ENCODE results near the gene INHBE.
"Not testable (repeated sequence)": the region's sequence is repeated elsewhere in the genome, so short reads cannot be mapped to it uniquely, and the experiment has no call there.

Gene INHBE

GRCh38 chr12:57420482-57420881 lies 34.6 kb upstream of the INHBE start:
- Histone ChIP-seq H3K79me2 (ENCODE audit: insufficient read depth, low read length) (peaks cover 4% of the 10 kb centered on the region; the same call in 1 of the 2 replicates), H3K36me3 (ENCODE audit: insufficient read depth, low read length) (no peaks in the 10 kb centered on the region), H3K4me1 (ENCODE audit: insufficient read depth, low read length, poor library complexity, severe bottlenecking) (no peaks in the 10 kb centered on the region), H4K20me1 (ENCODE audit: insufficient read depth, low read length, poor library complexity, severe bottlenecking) (no peaks in the 10 kb centered on the region), H3K4me2 (ENCODE audit: low read depth, low read length, poor library complexity, severe bottlenecking) (no peak overlapping the region), H3K27me3 (ENCODE audit: insufficient read depth, low read length, poor library complexity, severe bottlenecking) (no peaks in the 10 kb centered on the region), H3K9me3 (ENCODE audit: insufficient read depth, low read depth, low read length) (no peaks in the 10 kb centered on the region), H3K4me3 (ENCODE audit: low read length, poor library complexity, severe bottlenecking) (no peak overlapping the region), H3F3A (ENCODE audit: low read depth) (no peaks in the 10 kb centered on the region), H2AFZ (ENCODE audit: low read length) (no peak overlapping the region), H3K9me2 (replicated peaks; ENCODE audit: low read depth, low read length) (no peaks in the 10 kb centered on the region), H3K9ac (ENCODE audit: low read depth, low read length, poor library complexity, severe bottlenecking) (no peak overlapping the region)
- TF ChIP-seq EZH2phosphoT487 (IDR thresholded peaks at IDR 0.05; ENCODE audit: borderline replicate concordance) (no peak), CTCF (conservative IDR thresholded peaks at IDR 0.05; ENCODE audit: low read length) (no peak)

- not testable (repeated sequence) for H3K4me3 ChIP-seq (ENCODE audit: low read length, poor library complexity, severe bottlenecking); H3K27me3 ChIP-seq (ENCODE audit: insufficient read depth, low read length, poor library complexity, severe bottlenecking); H3K9ac ChIP-seq (ENCODE audit: low read depth, low read length, poor library complexity, severe bottlenecking); H3K4me2 ChIP-seq (ENCODE audit: low read depth, low read length, poor library complexity, severe bottlenecking); H3F3A ChIP-seq (ENCODE audit: low read depth); H2AFZ ChIP-seq (ENCODE audit: low read length); H4K20me1 ChIP-seq (ENCODE audit: insufficient read depth, low read length, poor library complexity, severe bottlenecking); H3K9me2 ChIP-seq (replicated peaks; ENCODE audit: low read depth, low read length); H3K36me3 ChIP-seq (ENCODE audit: insufficient read depth, low read length); H3K9me3 ChIP-seq (ENCODE audit: insufficient read depth, low read depth, low read length)
- Histone ChIP-seq H3K79me2 (ENCODE audit: insufficient read depth, low read length) (peaks cover 34% of the 10 kb centered on the region), H3K4me1 (ENCODE audit: insufficient read depth, low read length, poor library complexity, severe bottlenecking) (peaks cover 21% of the 10 kb centered on the region)
Observed at GRCh38 chr12:57426948-57427347, 28.2 kb upstream of the INHBE start.

- no peaks in the 10 kb centered on the region for H3K9me2 ChIP-seq (replicated peaks; ENCODE audit: low read depth, low read length)
- TF ChIP-seq CTCF (conservative IDR thresholded peaks at IDR 0.05; ENCODE audit: low read length) (no peak), EZH2phosphoT487 (IDR thresholded peaks at IDR 0.05; ENCODE audit: borderline replicate concordance) (no peak)
- H3K4me2 ChIP-seq (ENCODE audit: low read depth, low read length, poor library complexity, severe bottlenecking): peak overlapping the region; percentile 96
Observed at GRCh38 chr12:57428965-57429364, 26.1 kb upstream of the INHBE start.

GRCh38 chr12:57429473-57430111 lies 25.5 kb upstream of the INHBE start:
- no peak for TF ChIP-seq CTCF (conservative IDR thresholded peaks at IDR 0.05; ENCODE audit: low read length)
- TF ChIP-seq EZH2phosphoT487 (IDR thresholded peaks at IDR 0.05; ENCODE audit: borderline replicate concordance): no peak
- Histone ChIP-seq H3K4me3 (ENCODE audit: low read length, poor library complexity, severe bottlenecking) (peak overlapping the region; percentile 84), H3K9me2 (replicated peaks; ENCODE audit: low read depth, low read length) (no peaks in the 10 kb centered on the region), H3K9ac (ENCODE audit: low read depth, low read length, poor library complexity, severe bottlenecking) (peak overlapping the region; percentile 95), H3K36me3 (ENCODE audit: insufficient read depth, low read length) (no peaks in the 10 kb centered on the region), H3K9me3 (ENCODE audit: insufficient read depth, low read depth, low read length) (no peaks in the 10 kb centered on the region), H3K4me2 (ENCODE audit: low read depth, low read length, poor library complexity, severe bottlenecking) (peak overlapping the region; percentile 96), H3K27me3 (ENCODE audit: insufficient read depth, low read length, poor library complexity, severe bottlenecking) (no peaks in the 10 kb centered on the region), H4K20me1 (ENCODE audit: insufficient read depth, low read length, poor library complexity, severe bottlenecking) (peaks cover 5% of the 10 kb centered on the region), H3K4me1 (ENCODE audit: insufficient read depth, low read length, poor library complexity, severe bottlenecking) (peaks cover 27% of the 10 kb centered on the region), H3K79me2 (ENCODE audit: insufficient read depth, low read length) (peaks cover 33% of the 10 kb centered on the region), H2AFZ (ENCODE audit: low read length) (peak overlapping the region; percentile 62; the same call in 1 of the 2 replicates), H3F3A (ENCODE audit: low read depth) (peaks cover 2% of the 10 kb centered on the region; the same call in 1 of the 2 replicates)

More at GRCh38 chr12:57428965-57429364, 26.1 kb upstream of the INHBE start:
- Histone ChIP-seq H3K4me3 (ENCODE audit: low read length, poor library complexity, severe bottlenecking) (peak overlapping the region; percentile 84), H3K9me3 (ENCODE audit: insufficient read depth, low read depth, low read length) (no peaks in the 10 kb centered on the region), H3K9ac (ENCODE audit: low read depth, low read length, poor library complexity, severe bottlenecking) (peak overlapping the region; percentile 95), H3K36me3 (ENCODE audit: insufficient read depth, low read length) (no peaks in the 10 kb centered on the region), H2AFZ (ENCODE audit: low read length) (no peak overlapping the region), H3F3A (ENCODE audit: low read depth) (peaks cover 2% of the 10 kb centered on the region; the same call in 1 of the 2 replicates), H3K27me3 (ENCODE audit: insufficient read depth, low read length, poor library complexity, severe bottlenecking) (no peaks in the 10 kb centered on the region), H3K4me1 (ENCODE audit: insufficient read depth, low read length, poor library complexity, severe bottlenecking) (peaks cover 25% of the 10 kb centered on the region), H4K20me1 (ENCODE audit: insufficient read depth, low read length, poor library complexity, severe bottlenecking) (peaks cover 5% of the 10 kb centered on the region), H3K79me2 (ENCODE audit: insufficient read depth, low read length) (peaks cover 33% of the 10 kb centered on the region)
